ENCODE data around the gene TTYH3. TPM values are rescaled to one million over a fixed set of nuclear protein-coding genes. Genes with fewer than 3 reads are reported as not detected.
A peak's percentile ranks its signal among the peaks of the same experiment; 100 is the strongest.

Gene TTYH3
- total and polyA plus RNA-seq, 2 of the 8 experiments (the other 6 are each of a cell fraction or from before 2014, with no cell fraction given): 66.2 to 169 TPM

- Histone ChIP-seq H3K4ac (replicated peaks; ENCODE audit: insufficient read length, low read depth, low read length) (no peak overlapping the region), H3K14ac (ENCODE audit: insufficient read length) (no peak overlapping the region), H3K23ac (ENCODE audit: insufficient read length) (no peak overlapping the region), H3K27ac (ENCODE audit: low read depth, low read length) (peak overlapping the region; percentile 47; the same call in 1 of the 2 replicates), H3K56ac (replicated peaks; ENCODE audit: insufficient read length, low read depth, low read length) (no peak overlapping the region), H2AFZ (ENCODE audit: low read length) (no peak overlapping the region), H4K20me1 (replicated peaks in 1 of 2; ENCODE audit: control insufficient read depth in 1 of 2, insufficient read depth in 2 of 2, low read length in 2 of 2) (peaks cover 39 to 57% of the 10 kb centered on the region in 2 experiments), H4K5ac (ENCODE audit: insufficient read length, low read depth, low read length) (no peak overlapping the region), H2BK15ac (ENCODE audit: low read length) (no peak overlapping the region), H3K79me1 (ENCODE audit: low read depth, low read length) (peaks cover 38% of the 10 kb centered on the region), H3K9ac (replicated peaks in 1 of 4; ENCODE audit: extremely low read depth in 1 of 4, low read depth in 3 of 4, low read length in 3 of 4) (peak overlapping the region in 1 of 4 experiments; percentile 8; a peak in 1 of 7 replicates), H3K9me3 (ENCODE audit: insufficient read depth in 2 of 2, low read depth in 1 of 2, low read length in 1 of 2) (no peaks in the 10 kb centered on the region), H2BK12ac (ENCODE audit: low read depth, low read length) (no peak overlapping the region), H2BK120ac (replicated peaks; ENCODE audit: low read depth, low read length) (no peak overlapping the region), H2BK5ac (ENCODE audit: low read depth, low read length) (0 out of 2 replicates have a peak overlapping the region, but pooled peaks have one; percentile 56), H3K4me1 (replicated peaks in 1 of 4; ENCODE audit: control insufficient read depth in 3 of 4, insufficient read depth in 4 of 4, low read length in 3 of 4) (peaks cover 0 to 40% (median 27%) of the 10 kb centered on the region in 4 experiments; a peak in 6 of 7 replicates), H3K4me2 (ENCODE audit: insufficient read depth in 1 of 2, low read depth in 2 of 2, low read length in 2 of 2) (no peak overlapping the region; a peak in 1 of 4 replicates), H3K18ac (ENCODE audit: extremely low read depth, low read length) (no peak overlapping the region; the same call in 1 of the 2 replicates), H2AK5ac (ENCODE audit: low read depth, low read length) (no peak overlapping the region), H2BK20ac (ENCODE audit: low read length) (no peak overlapping the region), H3K27me3 (replicated peaks in 1 of 4; ENCODE audit: control insufficient read depth in 3 of 4, extremely low read depth in 1 of 4, insufficient read depth in 3 of 4, low read length in 3 of 4) (no peaks in the 10 kb centered on the region), H3K36me3 (ENCODE audit: control insufficient read depth in 2 of 4, insufficient read depth in 4 of 4, low read length in 3 of 4) (no peaks in the 10 kb centered on the region; a peak in 2 of 8 replicates), H4K91ac (replicated peaks; ENCODE audit: insufficient read length, low read length) (no peak overlapping the region), H4K8ac (ENCODE audit: extremely low read depth, insufficient read depth, low read length) (no peak overlapping the region), H3K4me3 (ENCODE audit: extremely low read depth in 1 of 4, insufficient read depth in 2 of 4, low read depth in 3 of 4, low read length in 4 of 4) (no peak overlapping the region), H3K23me2 (ENCODE audit: low read depth, low read length) (peaks cover 14% of the 10 kb centered on the region; the same call in 1 of the 2 replicates), H3K79me2 (ENCODE audit: control insufficient read depth in 1 of 2, insufficient read depth in 2 of 2, low read length in 2 of 2) (peaks cover 34 to 85% of the 10 kb centered on the region in 2 experiments)
- FAIRE-seq (no peak), DNase-seq (ENCODE audit: low read depth in 1 of 2, low spot score in 2 of 2) (no peak)
- ChIA-PET CTCF (ENCODE audit: partially characterized antibody) (interaction anchor here (0.9 to 1.9 kb wide), 9 partner anchors 10 to 71 kb away, joined by 3 to 5 read pairs (median 3); no protein-coding TSS in a partner anchor), POLR2A (ENCODE audit: partially characterized antibody) (interaction anchor here (1.1 to 2.0 kb wide), 4 partner anchors 9 to 27 kb away, joined by 3 to 5 read pairs (median 4); no protein-coding TSS in a partner anchor)
- 91% methylated on average over 23 of the region's 23 CpGs; no CpG with 5 or more reads in 1 of the 2 experiments for WGBS, 2 experiments (ENCODE audit: extremely low coverage in 1 of 2, insufficient coverage in 1 of 2, insufficient read length in 1 of 2, insufficient replicate concordance in 2 of 2, low coverage in 1 of 2, low lambda C conversion rate in 2 of 2, missing lambda C conversion rate in 1 of 2)
- no peak for TF ChIP-seq POU5F1 (IDR thresholded peaks at IDR 0.05; ENCODE audit: low read depth, low read length)
- TF ChIP-seq CEBPB (IDR thresholded peaks at IDR 0.05; ENCODE audit: low read depth, low read length): no peak
- TF ChIP-seq EGR1 (IDR thresholded peaks at IDR 0.05; ENCODE audit: borderline replicate concordance, low read depth, low read length): no peak
- no peak for TF ChIP-seq EP300 (IDR thresholded peaks at IDR 0.05; ENCODE audit: borderline replicate concordance in 1 of 2, low read depth in 2 of 2, low read length in 2 of 2)
- TF ChIP-seq RBBP5 (IDR thresholded peaks at IDR 0.05; ENCODE audit: borderline replicate concordance, low read depth, low read length): no peak
- TF ChIP-seq KDM4A (IDR thresholded peaks at IDR 0.05; ENCODE audit: low read depth, low read length, severe bottlenecking): no peak
- TF ChIP-seq SP4 (IDR thresholded peaks at IDR 0.05; ENCODE audit: low read length): no peak
- TF ChIP-seq CTBP2 (IDR thresholded peaks at IDR 0.05; ENCODE audit: borderline replicate concordance, insufficient read depth, insufficient read length, low read length): no peak
- TF ChIP-seq MAFK (IDR thresholded peaks at IDR 0.05; ENCODE audit: low read depth, low read length): no peak
- no peak for TF ChIP-seq NRF1 (IDR thresholded peaks at IDR 0.05; ENCODE audit: low read depth, low read length)
- no peak for TF ChIP-seq CBX5 (IDR thresholded peaks at IDR 0.05; ENCODE audit: low read depth, low read length)
- no peak for TF ChIP-seq NANOG (IDR thresholded peaks at IDR 0.05; ENCODE audit: insufficient read depth, low read depth, low read length, poor library complexity, severe bottlenecking)
Measured at GRCh38 chr7:2637505-2638223, 5.9 kb downstream of the TTYH3 start.

All from H1 (cell line).